HL-60 (cell line): ENCODE data around the gene ENTPD1.

Experiments
- DNase-seq, 2 experiments: peaks; one replicate each; pipeline ENCODE4 v3.0.0-alpha.2; 2010 to 2020; ENCODE audit warnings: low read depth in 1 of 2, low spot score in 1 of 2
- H3K27ac ChIP-seq: fragments of 250-450 bp; sonication (Bioruptor Pico); replicated peaks from 2 replicates; pipeline ENCODE4 v1.5.1; 2020; ENCODE audit warnings: mild to moderate bottlenecking, moderate library complexity
- H3K27me3 ChIP-seq: fragments of 250-450 bp; sonication (Bioruptor Pico); 2 replicates; pipeline ENCODE4 v1.5.1; 2021; ENCODE audit warnings: mild to moderate bottlenecking, moderate library complexity; ENCODE audit not compliant: insufficient read depth, poor library complexity, severe bottlenecking
- H3K4me3 ChIP-seq: replicated peaks from 2 replicates; pipeline ENCODE4 v1.5.1; 2011; ENCODE audit warnings: mild to moderate bottlenecking, control low read depth, low read length; ENCODE audit not compliant: insufficient read depth
- CTCF ChIP-seq: IDR thresholded peaks from one replicate; pipeline ENCODE4 v1.5.1; 2011; ENCODE audit warnings: low read length, control low read depth, inconsistent platforms; ENCODE audit not compliant: insufficient read depth
- GABPA ChIP-seq: IDR thresholded peaks from 2 replicates; pipeline ENCODE4 v1.6.1; 2012; ENCODE audit warnings: low read depth
- POLR2AphosphoS5 ChIP-seq: IDR thresholded peaks from 2 replicates; pipeline ENCODE4 v1.6.1; 2012; ENCODE audit warnings: low read depth
- REST ChIP-seq: IDR thresholded peaks from 2 replicates; pipeline ENCODE4 v1.6.1; 2012; ENCODE audit warnings: low read depth; ENCODE audit not compliant: insufficient replicate concordance
- SPI1 ChIP-seq: IDR thresholded peaks from 2 replicates; pipeline ENCODE4 v1.6.1; 2012; ENCODE audit warnings: low read depth, mild to moderate bottlenecking, borderline replicate concordance

ENTPD1 gene

GRCh38 chr10:95819620-95820329 lies 63.8 kb downstream of the ENTPD1 start:
- Histone ChIP-seq H3K4me3 (no peak overlapping the region), H3K27me3 (no peaks in the 10 kb centered on the region), H3K27ac (peak overlapping the region; percentile 53)
- TF ChIP-seq SPI1 (no peak), POLR2AphosphoS5 (no peak), REST (no peak), GABPA (no peak), CTCF (no peak)
- DNase-seq, result no peak

- DNase-seq, result peak in 1 of 2 experiments; percentile 25
- H3K27me3 ChIP-seq, result no peaks in the 10 kb centered on the region
- no peak overlapping the region for H3K4me3 ChIP-seq
- TF ChIP-seq POLR2AphosphoS5 (no peak), SPI1 (no peak), REST (no peak), CTCF (no peak), GABPA (no peak)
- peak overlapping the region; percentile 53 for H3K27ac ChIP-seq
Measured at GRCh38 chr10:95820363-95820762, 64.4 kb downstream of the ENTPD1 start.

- Histone ChIP-seq H3K4me3 (no peak overlapping the region), H3K27ac (peak overlapping the region; percentile 53), H3K27me3 (no peaks in the 10 kb centered on the region)
- peak; percentile 46 to 53 for DNase-seq
- no peak for TF ChIP-seq CTCF
- peak; percentile 68 for TF ChIP-seq SPI1
- TF ChIP-seq GABPA, result no peak
Measured at GRCh38 chr10:95821720-95822119, 65.8 kb downstream of the ENTPD1 start.

GRCh38 chr10:95830044-95830443 lies 74.1 kb downstream of the ENTPD1 start:
- no peaks in the 10 kb centered on the region for H3K27me3 ChIP-seq
- no peak for DNase-seq
- no peak overlapping the region for H3K4me3 ChIP-seq
- no peak for TF ChIP-seq CTCF
- TF ChIP-seq GABPA, result no peak
- no peak overlapping the region for H3K27ac ChIP-seq
